ENCODE data around the gene ITGBL1. TPM values are rescaled to one million over a fixed set of nuclear protein-coding genes. Genes with fewer than 3 reads are reported as not detected.

ITGBL1 gene
- total RNA-seq, 6 experiments from 2014 or later, result 0.64 to 3.8 (median 1.6) TPM

- H3K27me3 ChIP-seq, result no peaks in the 10 kb centered on the region
- H3K36me3 ChIP-seq, result no peaks in the 10 kb centered on the region
- no peak overlapping the region for H3K4me3 ChIP-seq
- 23% methylated on average over 5 of the region's 5 CpGs for WGBS (ENCODE audit: insufficient coverage, low coverage, low lambda C conversion rate, missing lambda C conversion rate)
- DNase-seq, result no peak
- H3K4me1 ChIP-seq, result peaks cover 0 to 16% (median 0%) of the 10 kb centered on the region in 4 donors
- H3K9me3 ChIP-seq, result no peaks in the 10 kb centered on the region
- peak; percentile 54 to 73 (median 60) for ATAC-seq
- intact Hi-C loops (cut with DNase I), result no loop called here
- TF ChIP-seq CTCF (IDR thresholded peaks at IDR 0.05) (no peak), POLR2A (IDR thresholded peaks at IDR 0.05) (no peak)
- no peak overlapping the region for H3K27ac ChIP-seq
Observed at GRCh38 chr13:101647760-101648159, 195.3 kb downstream of the ITGBL1 start.

- Histone ChIP-seq H3K4me3 (no peak overlapping the region), H3K27ac (peak overlapping the region; percentile 5 to 81 (median 65)), H3K9me3 (no peaks in the 10 kb centered on the region), H3K4me1 (peaks cover 0 to 16% (median 0%) of the 10 kb centered on the region in 4 donors), H3K36me3 (no peaks in the 10 kb centered on the region), H3K27me3 (no peaks in the 10 kb centered on the region)
- intact Hi-C loops (cut with DNase I), result no loop called here
- no peak for TF ChIP-seq CTCF (IDR thresholded peaks at IDR 0.05)
- TF ChIP-seq POLR2A (IDR thresholded peaks at IDR 0.05), result no peak
- DNase-seq (no peak), ATAC-seq (peak in 2 of 4 donors; percentile 14 to 23)
Observed at GRCh38 chr13:101648766-101649487, 196.5 kb downstream of the ITGBL1 start.

- no peaks in the 10 kb centered on the region for H3K27me3 ChIP-seq
- 31% methylated on average over 4 of the region's 4 CpGs for WGBS (ENCODE audit: insufficient coverage, low coverage, low lambda C conversion rate, missing lambda C conversion rate)
- TF ChIP-seq POLR2A (IDR thresholded peaks at IDR 0.05) (no peak), CTCF (IDR thresholded peaks at IDR 0.05) (no peak)
- ATAC-seq, result peak; percentile 94 to 99 (median 96)
- H3K27ac ChIP-seq, result peak overlapping the region; percentile 5 to 81 (median 65)
- no peaks in the 10 kb centered on the region for H3K36me3 ChIP-seq
- no peaks in the 10 kb centered on the region for H3K9me3 ChIP-seq
- peaks cover 0 to 16% (median 0%) of the 10 kb centered on the region in 4 donors for H3K4me1 ChIP-seq
- intact Hi-C loops (cut with DNase I), result no loop called here
- DNase-seq, result no peak
- no peak overlapping the region for H3K4me3 ChIP-seq
Observed at GRCh38 chr13:101649488-101650126, 197.1 kb downstream of the ITGBL1 start.

GRCh38 chr13:101654883-101655282 is 202.4 kb downstream of the ITGBL1 start:
- TF ChIP-seq CTCF (IDR thresholded peaks at IDR 0.05) (no peak), POLR2A (IDR thresholded peaks at IDR 0.05) (no peak)
- 86% methylated on average over 4 of the region's 4 CpGs for WGBS (ENCODE audit: insufficient coverage, low coverage, low lambda C conversion rate, missing lambda C conversion rate)

More at GRCh38 chr13:101654883-101655282, 202.4 kb downstream of the ITGBL1 start:
- intact Hi-C loops (cut with DNase I), result no loop called here
- Histone ChIP-seq H3K4me1 (peaks cover 0 to 2% (median 0%) of the 10 kb centered on the region in 4 donors), H3K9me3 (no peaks in the 10 kb centered on the region), H3K27ac (no peak overlapping the region), H3K36me3 (no peaks in the 10 kb centered on the region), H3K27me3 (no peaks in the 10 kb centered on the region), H3K4me3 (no peak overlapping the region)
- no peak for DNase-seq
- ATAC-seq, result no peak
